ENCODE data around the gene JARID2.
A peak's percentile ranks its signal among the peaks of the same experiment; 100 is the strongest.

The JARID2 gene

GRCh38 chr6:15421945-15422733 lies 176.3 kb downstream of the JARID2 start:
- DNase-seq (ENCODE audit: low read depth) = no peak

DNA sequence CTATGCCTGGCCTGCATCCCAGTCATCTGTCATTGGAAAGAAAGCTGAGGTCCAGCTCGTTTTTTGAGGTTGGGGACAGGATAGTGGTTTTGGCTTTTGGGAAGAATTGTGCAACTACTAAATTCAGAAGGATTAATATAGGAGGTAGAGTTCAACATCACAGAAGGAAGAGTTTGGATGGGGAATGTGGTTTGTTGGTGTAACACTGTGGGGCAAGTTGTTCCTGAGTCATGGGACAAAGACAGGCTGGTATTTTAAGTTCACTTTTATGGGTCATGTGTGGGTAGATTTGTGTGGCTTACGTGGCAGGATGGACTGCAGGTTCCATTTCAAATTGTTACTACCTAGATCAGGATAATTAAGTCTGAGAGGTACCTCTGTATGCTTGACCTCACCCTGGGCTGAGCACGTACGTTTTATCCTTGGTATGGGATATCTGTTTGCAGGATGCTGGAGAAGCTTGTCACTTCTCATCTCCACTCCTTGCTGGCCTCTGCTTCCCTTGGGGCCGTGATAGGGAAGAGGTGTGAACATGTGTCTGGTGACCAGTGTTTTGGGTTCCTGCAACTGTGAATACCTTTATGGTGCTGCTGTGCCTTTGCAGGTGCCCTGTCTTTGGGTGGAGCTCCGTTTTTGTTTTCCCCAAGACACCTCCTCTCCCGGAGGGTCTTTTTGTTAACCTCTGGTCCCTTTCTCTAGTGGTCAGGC lies 177.6 kb downstream of the JARID2 start:
- no peak for DNase-seq (ENCODE audit: low read depth)

GRCh38 chr6:15425947-15426346 lies 180.1 kb downstream of the JARID2 start:
- DNase-seq (ENCODE audit: low read depth) = no peak

GRCh38 chr6:15426395-15426794 lies 180.5 kb downstream of the JARID2 start:
- DNase-seq (ENCODE audit: low read depth) = no peak

- DNase-seq (ENCODE audit: low read depth) = no peak
These were observed 181.0 kb downstream of the JARID2 start for GRCh38 chr6:15426901-15427300.

- DNase-seq (ENCODE audit: low read depth) = no peak
These were observed 181.6 kb downstream of the JARID2 start for GRCh38 chr6:15427331-15428070.

- peak; percentile 50 for DNase-seq (ENCODE audit: low read depth)
These were observed 183.6 kb downstream of the JARID2 start for GRCh38 chr6:15429141-15430110.

- no peak for DNase-seq (ENCODE audit: low read depth)
These were observed 184.3 kb downstream of the JARID2 start for GRCh38 chr6:15430186-15430585.

GRCh38 chr6:15430931-15431405 lies 185.1 kb downstream of the JARID2 start:
- DNase-seq (ENCODE audit: low read depth) = no peak

DNA sequence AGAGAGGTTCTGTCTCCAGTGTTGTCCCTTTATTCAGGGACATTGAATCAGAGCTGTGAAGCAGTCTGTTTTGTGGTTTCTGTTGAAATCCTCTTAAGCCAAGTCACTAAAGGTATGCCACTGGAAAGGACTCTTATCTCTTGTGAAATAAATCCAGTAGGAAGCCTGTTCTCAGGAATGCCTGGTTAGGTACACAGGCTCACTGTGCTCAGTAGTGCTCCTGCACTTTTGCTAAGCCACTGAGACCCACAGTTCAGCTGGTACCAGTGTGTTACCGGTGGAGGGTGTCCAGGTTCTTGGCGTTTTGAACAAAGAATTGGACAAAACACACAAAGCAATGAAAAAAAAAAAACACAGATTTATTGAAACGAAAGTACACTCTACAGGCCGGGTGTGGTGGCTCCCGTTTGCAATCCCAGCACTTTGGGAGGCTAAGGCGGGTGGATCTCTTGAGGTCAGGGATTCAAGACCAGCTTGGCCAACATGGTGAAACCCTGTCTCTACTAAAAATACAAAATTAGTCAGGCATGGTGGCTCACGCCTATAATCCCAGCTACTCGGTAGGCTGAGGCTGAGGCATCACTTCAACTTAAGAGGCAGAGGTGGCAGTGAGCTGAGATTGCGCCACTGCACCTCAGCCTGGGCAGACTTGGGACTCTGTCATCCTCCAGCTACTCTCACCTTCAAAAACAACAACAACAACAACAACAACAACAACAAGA lies 186.1 kb downstream of the JARID2 start:
- DNase-seq (ENCODE audit: low read depth) = no peak

DNA sequence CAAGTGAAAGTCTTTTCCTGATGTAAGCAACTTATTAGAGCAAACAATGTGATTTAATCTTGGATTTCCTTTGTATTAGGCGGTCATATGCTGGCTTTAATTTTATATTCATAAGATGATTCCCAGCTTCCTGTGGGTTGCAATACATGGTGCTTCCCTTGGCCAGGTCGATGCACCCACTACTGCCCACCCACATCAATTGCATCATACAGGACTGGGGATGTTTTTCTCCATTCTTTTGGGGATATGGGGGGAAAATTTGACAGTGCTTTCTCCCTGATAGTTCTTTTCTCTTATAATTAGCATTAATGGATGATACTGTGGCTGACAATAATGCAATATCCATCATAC lies 187.6 kb downstream of the JARID2 start:
- no peak for DNase-seq (ENCODE audit: low read depth)

DNA sequence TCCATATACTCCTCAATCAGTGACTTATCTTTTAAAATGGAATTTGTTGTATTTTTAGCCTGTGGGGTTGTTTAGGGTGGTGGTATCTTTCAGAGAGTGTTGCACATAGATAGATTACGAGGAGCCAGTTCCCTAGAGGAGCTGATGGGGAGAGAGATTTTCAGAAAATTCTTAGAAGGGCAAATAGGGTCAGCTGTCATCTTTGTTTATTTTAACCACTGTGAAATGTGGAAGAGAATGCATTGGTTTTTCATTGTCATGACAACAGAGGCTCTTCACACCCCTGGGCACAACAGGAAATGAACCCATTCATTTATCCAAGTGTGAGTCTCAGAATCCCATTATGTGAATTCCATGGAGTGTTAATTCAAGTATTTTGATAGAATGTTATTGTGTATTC lies 188.4 kb downstream of the JARID2 start:
- DNase-seq (ENCODE audit: low read depth) = no peak

DNA sequence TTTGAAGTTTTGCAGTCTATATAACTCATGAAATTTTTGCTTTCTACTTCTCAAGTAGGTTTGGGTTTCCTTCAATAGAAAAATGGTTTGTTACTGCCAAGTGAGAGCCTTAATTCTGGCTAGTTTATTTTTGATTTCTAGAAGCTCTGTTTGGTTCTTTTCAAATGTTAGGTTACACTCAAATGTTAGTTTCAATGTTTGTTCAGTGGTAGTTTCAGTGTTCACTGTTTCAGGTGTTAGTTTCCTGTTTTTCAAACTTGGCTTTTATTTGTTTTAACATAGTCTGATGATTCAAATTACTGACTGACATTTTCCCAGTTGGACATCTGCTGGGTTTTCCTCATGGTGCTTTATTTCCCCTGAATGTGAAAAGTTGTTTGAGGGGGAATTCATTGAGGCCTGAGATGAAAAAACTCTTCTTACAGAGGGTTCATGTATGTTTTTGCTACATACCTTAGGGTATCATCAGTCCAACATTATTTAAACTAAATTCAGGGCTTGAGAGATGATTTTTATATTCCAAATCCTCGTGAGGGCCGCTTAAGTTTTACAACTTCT lies 189.0 kb downstream of the JARID2 start:
- DNase-seq (ENCODE audit: low read depth) = no peak

- no peak for DNase-seq (ENCODE audit: low read depth)
These were observed 189.6 kb downstream of the JARID2 start for GRCh38 chr6:15435468-15435867.

- DNase-seq (ENCODE audit: low read depth) = no peak
These were observed 190.6 kb downstream of the JARID2 start for GRCh38 chr6:15436451-15436850.

GRCh38 chr6:15437090-15437635 lies 191.3 kb downstream of the JARID2 start:
- no peak for DNase-seq (ENCODE audit: low read depth)

DNA sequence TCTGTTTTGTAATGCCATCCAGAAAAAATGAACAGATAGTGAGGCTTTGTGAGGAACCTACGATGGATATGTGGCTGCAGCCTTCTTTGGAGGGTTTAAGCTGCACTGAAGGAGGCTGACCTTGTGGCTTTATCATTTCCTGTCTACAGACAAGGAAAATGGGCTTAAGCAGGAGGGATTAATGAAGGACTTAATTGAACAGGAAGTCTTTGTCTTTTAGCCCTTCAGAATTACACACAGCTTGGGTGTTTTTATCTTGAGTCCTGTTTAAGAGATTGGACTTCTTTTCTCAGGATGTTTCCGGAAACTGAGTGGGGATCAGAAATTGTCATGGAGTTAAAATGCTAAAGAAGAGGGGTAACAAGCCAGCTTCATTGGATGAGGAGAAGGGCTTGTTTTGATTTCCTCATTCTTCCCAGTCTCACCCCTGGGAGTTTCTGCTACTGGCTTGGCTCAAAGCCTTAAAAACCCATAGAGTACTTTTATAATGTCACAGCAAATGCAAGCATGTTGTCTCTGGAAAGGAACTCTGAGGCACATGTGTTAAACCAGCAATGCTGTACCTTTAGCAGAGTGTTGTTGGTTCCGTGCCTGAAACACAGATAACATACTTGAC lies 193.6 kb downstream of the JARID2 start:
- DNase-seq (ENCODE audit: low read depth) = no peak

GRCh38 chr6:15440040-15440439 lies 194.2 kb downstream of the JARID2 start:
- DNase-seq (ENCODE audit: low read depth) = no peak

DNA sequence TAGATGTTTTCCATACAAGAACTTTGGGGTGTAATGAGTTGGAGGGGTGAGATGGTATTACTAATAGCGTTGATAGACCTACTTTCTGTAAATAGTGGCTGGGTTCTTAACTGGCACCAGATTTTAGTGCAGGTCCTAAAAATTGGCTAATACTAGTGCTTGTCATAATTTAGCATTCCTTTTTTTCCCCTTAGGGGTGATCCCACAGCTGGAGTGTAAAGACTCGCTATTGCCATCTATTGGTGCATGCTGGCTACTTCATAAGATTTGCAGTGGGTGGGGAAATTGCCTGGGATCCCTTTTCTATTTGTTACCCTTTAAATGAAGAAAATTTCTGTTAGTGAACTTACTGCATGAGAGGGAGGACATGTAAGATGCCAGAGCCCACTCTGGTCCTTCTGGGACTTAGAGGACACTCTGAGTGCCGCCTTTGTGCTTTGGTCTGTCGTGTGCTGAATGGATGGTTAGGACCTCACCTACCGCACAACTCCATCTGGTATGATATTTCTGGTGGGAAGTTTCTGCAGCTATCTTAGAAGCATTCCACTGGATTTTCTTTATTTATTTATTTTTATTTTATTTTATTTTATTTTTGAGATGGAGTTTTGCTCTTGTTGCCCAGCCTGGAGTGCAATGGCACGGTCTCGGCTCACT lies 195.5 kb downstream of the JARID2 start:
- peak; percentile 38 for DNase-seq (ENCODE audit: low read depth)
